ENCODE measurements around the gene UPF2. TPM values are rescaled to one million over a fixed set of nuclear protein-coding genes. Genes with fewer than 3 reads are reported as not detected.
A peak's percentile ranks its signal among the peaks of the same experiment; 100 is the strongest.

UPF2 gene
- total and polyA plus RNA-seq, 2 of the 13 experiments (the other 11 are each of a cell fraction or from before 2014, with no cell fraction given) = 6.2 to 14.5 TPM

- no peak for TF ChIP-seq ZNF781 (CRISPR knock-in tag; IDR thresholded peaks at IDR 0.05; ENCODE audit: borderline replicate concordance, not compliant biosample characterization)
- TF ChIP-seq ZNF660 (CRISPR knock-in tag; IDR thresholded peaks at IDR 0.05; ENCODE audit: borderline replicate concordance, low read depth) = no peak
- no peak for TF ChIP-seq PHF5A (CRISPR knock-in tag; IDR thresholded peaks at IDR 0.05; ENCODE audit: low read depth, unreplicated experiment)
- TF ChIP-seq EP300 (IDR thresholded peaks at IDR 0.05; ENCODE audit: low read depth in 2 of 2, low read length in 2 of 2) = peak; percentile 57 to 90; a peak in 3 of 4 replicates
- peak; percentile 88 for TF ChIP-seq EP300 (CRISPR knock-in tag; IDR thresholded peaks at IDR 0.05; ENCODE audit: borderline replicate concordance)
- TF ChIP-seq ZBTB14 (CRISPR knock-in tag; IDR thresholded peaks at IDR 0.05) = peak; percentile 11; the same call in 1 of the 2 replicates
- peak; percentile 77; the same call in 1 of the 2 replicates for TF ChIP-seq HOXA3 (CRISPR knock-in tag; IDR thresholded peaks at IDR 0.05)
- TF ChIP-seq CHCHD3 (CRISPR knock-in tag; IDR thresholded peaks at IDR 0.05) = no peak
- no peak for TF ChIP-seq ATAD3A (CRISPR knock-in tag; IDR thresholded peaks at IDR 0.05)
- TF ChIP-seq ZXDC (CRISPR knock-in tag; IDR thresholded peaks at IDR 0.05) = no peak
- no peak for TF ChIP-seq DDIT3 (CRISPR knock-in tag; IDR thresholded peaks at IDR 0.05)
- peak; percentile 84 for TF ChIP-seq NR2F2 (IDR thresholded peaks at IDR 0.05; ENCODE audit: borderline replicate concordance, low read depth)
- no peak for TF ChIP-seq NAIF1 (CRISPR knock-in tag; IDR thresholded peaks at IDR 0.05; ENCODE audit: borderline replicate concordance)
- TF ChIP-seq ZNF652 (CRISPR knock-in tag; IDR thresholded peaks at IDR 0.05; ENCODE audit: borderline replicate concordance, low read depth) = peak; percentile 33; the same call in 1 of the 2 replicates
- no peak for TF ChIP-seq ZNF576 (CRISPR knock-in tag; IDR thresholded peaks at IDR 0.05)
- no peak for TF ChIP-seq HNRNPK (IDR thresholded peaks at IDR 0.05; ENCODE audit: low read depth, low read length, poor library complexity, severe bottlenecking)
- TF ChIP-seq REPIN1 (CRISPR knock-in tag; IDR thresholded peaks at IDR 0.05; ENCODE audit: borderline replicate concordance, low read depth) = peak; percentile 30; the same call in 1 of the 2 replicates
- TF ChIP-seq SIN3B (IDR thresholded peaks at IDR 0.05; ENCODE audit: low read length) = no peak
- TF ChIP-seq TAF1 (CRISPR knock-in tag; IDR thresholded peaks at IDR 0.05) = peak; percentile 51; the same call in 1 of the 2 replicates
- TF ChIP-seq SP5 (CRISPR knock-in tag; IDR thresholded peaks at IDR 0.05; ENCODE audit: borderline replicate concordance, low read depth) = peak; percentile 48; the same call in 1 of the 2 replicates
- no peak for TF ChIP-seq ATRX (CRISPR knock-in tag; IDR thresholded peaks at IDR 0.05; ENCODE audit: borderline replicate concordance)
- no peak for TF ChIP-seq ZNF597 (CRISPR knock-in tag; IDR thresholded peaks at IDR 0.05)
- TF ChIP-seq NCOA1 (CRISPR knock-in tag; IDR thresholded peaks at IDR 0.05) = 0 out of 2 replicates have a peak, but pooled peaks have one; percentile 52
- TF ChIP-seq REL (CRISPR knock-in tag; conservative IDR thresholded peaks at IDR 0.05) = no peak
- 0 out of 2 replicates have a peak, but pooled peaks have one; percentile 52 for TF ChIP-seq ZNF792 (CRISPR knock-in tag; IDR thresholded peaks at IDR 0.05)
Observed at GRCh38 chr10:11875494-11876281, 166.9 kb downstream of the UPF2 start (continued).
